Stimulated activated CD4-positive, alpha-beta T cell treated with anti-CD3 and anti-CD28 coated beads, Interleukin-15, amount 100 ng/mL, for 24 hours (primary cell): ENCODE results near the gene KCTD16.

ENCODE experiments used
- DNase-seq: peaks from one replicate; pipeline ENCODE4 v3.0.0-alpha.2; 2020

Gene KCTD16

GRCh38 chr5:144472221-144472620 is 301.5 kb downstream of the KCTD16 start:
- DNase-seq, result no peak

DNA sequence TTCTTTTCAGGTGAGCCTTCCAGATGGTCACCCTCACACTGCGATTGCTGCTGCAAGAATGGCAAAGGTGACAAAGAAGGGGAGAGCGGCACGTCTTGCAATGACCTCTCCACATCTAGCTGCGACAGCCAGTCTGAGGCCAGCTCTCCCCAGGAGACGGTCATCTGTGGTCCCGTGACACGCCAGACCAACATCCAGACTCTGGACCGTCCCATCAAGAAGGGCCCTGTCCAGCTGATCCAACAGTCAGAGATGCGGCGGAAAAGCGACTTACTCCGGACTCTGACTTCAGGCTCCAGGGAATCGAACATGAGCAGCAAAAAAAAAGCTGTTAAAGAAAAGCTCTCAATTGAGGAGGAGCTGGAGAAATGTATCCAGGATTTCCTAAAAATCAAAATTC is 303.0 kb downstream of the KCTD16 start:
- DNase-seq, result no peak

GRCh38 chr5:144478565-144478964 is 307.9 kb downstream of the KCTD16 start:
- DNase-seq, result no peak

GRCh38 chr5:144481861-144482260 is 311.2 kb downstream of the KCTD16 start:
- no peak for DNase-seq

DNA sequence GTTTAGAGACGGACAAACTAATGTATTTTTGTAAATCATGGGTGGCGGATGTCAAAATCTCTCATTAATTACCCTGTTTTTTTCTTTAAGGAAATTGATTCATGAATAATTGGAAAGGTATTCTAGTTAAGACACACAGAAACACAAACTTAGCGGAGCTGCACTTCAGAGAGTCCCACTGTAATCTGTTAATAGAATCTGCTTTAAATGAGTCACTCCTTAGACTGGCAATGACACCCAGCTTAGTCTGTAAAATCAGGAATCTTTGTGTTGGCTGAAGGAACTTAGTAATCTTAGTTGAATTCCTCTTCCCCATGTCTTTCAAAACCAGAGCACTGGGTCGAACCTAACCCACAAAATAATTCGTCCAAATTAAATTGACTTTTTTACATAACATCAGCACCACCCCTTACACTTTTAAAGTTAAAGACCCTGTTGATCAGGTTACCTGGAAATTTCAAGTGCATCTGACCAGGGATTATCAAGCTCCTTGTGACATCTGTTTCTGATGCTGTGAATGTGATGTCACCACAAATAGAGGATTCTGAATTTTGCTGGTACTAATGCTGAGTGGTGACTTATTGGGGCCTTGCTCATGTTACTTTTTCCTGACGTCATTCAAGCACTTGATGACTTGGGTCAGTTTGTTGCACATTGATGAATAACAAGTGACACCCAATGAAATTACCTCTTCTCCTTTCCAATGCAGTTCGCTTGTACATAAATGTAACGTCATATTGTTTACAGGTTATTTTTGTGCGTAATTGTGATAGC is 313.6 kb downstream of the KCTD16 start:
- DNase-seq, result no peak

DNA sequence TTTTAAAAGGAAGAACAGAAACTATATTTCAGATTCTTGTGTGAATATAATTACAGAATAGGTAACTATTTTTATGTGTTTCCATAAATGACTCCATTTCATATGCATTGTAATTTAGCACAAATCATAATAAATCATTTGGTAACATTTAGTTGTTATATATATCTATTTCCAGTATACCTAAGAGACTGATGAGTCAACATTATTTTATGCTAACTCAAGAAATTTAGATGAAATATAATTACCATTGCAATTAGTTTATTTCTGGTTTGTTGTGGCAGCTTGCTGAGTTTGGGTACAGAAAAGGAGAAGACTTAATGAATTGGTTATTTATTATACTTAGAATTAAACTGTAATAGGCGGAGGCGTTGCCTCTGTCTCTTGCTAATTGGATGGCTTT is 314.9 kb downstream of the KCTD16 start:
- DNase-seq, result no peak

GRCh38 chr5:144487207-144487606 is 316.5 kb downstream of the KCTD16 start:
- no peak for DNase-seq

- no peak for DNase-seq
These were observed 317.1 kb downstream of the KCTD16 start for GRCh38 chr5:144487761-144488160.

DNA sequence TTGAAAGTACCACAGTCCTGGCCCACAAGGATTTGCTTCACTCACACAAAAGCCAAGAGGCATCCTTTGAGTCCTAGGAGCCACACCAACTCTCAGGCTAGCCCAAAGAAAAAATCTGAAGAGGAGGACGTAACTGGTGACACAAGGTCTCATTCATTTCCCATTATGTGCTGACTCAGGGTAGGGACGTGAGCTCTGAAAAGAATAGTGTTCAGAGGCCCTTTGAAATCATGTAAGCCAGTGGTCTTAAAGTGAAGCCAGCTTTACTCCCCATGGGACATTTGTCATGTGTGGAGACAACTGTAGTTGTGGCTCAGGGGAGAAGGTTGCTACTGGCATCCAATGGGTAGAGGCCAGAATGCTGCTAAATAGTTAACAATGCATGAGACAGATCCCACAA is 332.4 kb downstream of the KCTD16 start:
- no peak for DNase-seq

- DNase-seq, result no peak
These were observed 334.4 kb downstream of the KCTD16 start for GRCh38 chr5:144504929-144505577.

DNA sequence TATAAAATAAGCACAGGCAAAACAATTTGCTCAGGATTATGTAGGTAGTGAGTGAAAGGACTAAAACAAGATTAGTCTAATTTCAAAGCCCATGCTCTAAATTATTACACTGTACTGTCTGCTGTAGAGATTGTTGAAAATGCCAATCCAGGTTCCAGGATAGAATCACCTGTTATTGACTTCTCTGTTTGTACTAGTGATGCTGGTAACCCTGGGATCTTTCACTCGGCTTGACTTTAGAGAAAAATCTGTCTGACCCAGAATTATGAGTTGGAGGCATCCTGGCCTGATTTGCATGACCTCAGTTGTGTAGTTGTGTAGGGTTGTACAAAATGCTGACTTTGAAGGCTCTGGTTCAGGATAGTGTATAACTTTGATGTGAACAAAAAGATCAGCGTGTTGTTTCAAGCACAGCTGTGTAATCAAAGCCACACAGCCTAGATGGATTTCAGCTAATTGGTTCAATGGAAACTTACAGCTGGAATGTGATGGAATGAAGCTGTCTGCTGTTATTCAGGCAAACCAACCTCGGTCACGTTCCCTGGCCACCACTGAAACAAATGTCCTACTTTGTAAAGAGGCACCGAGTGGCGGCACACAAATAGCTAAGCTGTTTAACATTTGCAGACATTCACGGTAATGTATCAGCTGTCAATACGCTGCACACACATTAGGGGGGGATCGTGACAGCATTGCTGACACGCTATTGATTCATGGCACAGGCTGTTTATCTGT is 340.3 kb downstream of the KCTD16 start:
- DNase-seq, result no peak

GRCh38 chr5:144511580-144512072 is 341.0 kb downstream of the KCTD16 start:
- no peak for DNase-seq

- no peak for DNase-seq
These were observed 352.0 kb downstream of the KCTD16 start for GRCh38 chr5:144522698-144523097.

DNA sequence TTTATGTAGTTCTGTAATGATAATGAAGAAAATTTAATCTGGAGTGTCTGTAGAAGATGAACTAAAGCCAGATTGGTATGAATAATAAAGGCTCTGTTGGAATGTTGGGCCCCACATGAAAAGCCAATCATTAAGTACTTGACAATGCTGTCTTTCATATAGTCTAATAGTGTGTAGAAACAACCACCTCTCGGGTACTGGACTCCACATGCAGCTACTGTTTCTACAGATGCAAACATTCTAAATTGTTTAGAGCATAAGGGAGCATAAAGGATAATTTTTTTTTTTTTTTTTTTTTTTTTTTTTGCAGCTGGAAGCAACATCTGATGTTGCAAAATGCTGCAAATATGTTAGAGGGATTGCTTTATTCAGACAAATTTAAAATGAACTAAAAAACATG is 354.3 kb downstream of the KCTD16 start:
- DNase-seq, result no peak

GRCh38 chr5:144531188-144531587 is 360.5 kb downstream of the KCTD16 start:
- DNase-seq, result no peak
